Measurements from ENCODE around the gene RFX8.

- TF ChIP-seq CTCF (IDR thresholded peaks at IDR 0.05) (no peak), POLR2AphosphoS5 (IDR thresholded peaks at IDR 0.05) (no peak)
These were observed 110.0 kb downstream of the RFX8 start for GRCh38 chr2:101364878-101365277.
